ENCODE measurements around the gene LRRC27.

The LRRC27 gene

GRCh38 chr10:132404911-132405462 is 73.0 kb downstream of the LRRC27 start:
- no peak for DNase-seq

- DNase-seq: no peak
These were observed 73.5 kb downstream of the LRRC27 start for GRCh38 chr10:132405463-132405991.

DNA sequence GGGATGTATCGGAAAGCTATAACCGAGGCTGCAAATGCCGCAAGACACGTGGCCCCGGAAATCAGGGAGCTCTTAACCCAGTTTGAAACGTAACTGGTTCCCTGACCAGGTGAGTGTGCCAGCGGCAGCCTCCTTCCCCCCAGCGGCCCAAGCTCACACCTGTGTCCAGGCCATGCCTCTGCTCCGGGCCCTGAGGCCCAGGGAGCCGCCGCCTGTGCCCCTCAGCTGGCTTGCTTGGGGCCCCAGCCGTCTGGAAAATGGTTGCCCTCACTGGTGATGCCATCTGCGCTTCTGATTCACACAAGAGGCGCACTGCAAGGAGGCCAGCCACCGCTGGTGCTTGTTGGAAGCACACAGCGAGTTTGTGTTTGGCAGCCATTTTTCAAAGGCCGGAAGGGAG is 74.2 kb downstream of the LRRC27 start:
- no peak for DNase-seq

- no peak for DNase-seq
These were observed 74.8 kb downstream of the LRRC27 start for GRCh38 chr10:132406750-132407149.

DNA sequence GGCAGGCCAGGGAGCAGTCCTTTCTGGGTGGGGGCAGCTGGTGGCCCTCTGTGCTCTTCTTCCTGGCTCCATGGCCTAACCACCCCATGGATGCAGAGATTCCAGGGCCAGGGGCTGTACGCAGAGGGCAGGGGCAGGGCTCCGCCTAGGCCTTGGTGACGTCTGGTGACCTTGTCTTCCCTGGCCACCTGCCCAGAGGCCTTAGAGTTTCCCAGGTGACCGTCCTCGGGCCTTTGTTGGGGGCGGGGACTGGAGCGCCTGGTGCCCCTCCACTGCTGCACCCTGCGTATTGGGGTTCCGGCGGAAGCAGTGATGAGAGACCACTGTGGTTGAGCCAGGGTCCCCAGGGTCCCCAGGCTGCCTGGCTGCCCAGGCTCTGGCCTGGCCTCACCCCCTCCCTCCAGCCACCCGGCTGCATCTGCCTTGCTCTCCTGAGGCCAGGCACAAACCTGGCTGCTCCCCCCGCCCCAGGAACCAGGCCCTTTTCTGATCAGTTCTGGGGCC is 75.3 kb downstream of the LRRC27 start:
- no peak for DNase-seq

DNA sequence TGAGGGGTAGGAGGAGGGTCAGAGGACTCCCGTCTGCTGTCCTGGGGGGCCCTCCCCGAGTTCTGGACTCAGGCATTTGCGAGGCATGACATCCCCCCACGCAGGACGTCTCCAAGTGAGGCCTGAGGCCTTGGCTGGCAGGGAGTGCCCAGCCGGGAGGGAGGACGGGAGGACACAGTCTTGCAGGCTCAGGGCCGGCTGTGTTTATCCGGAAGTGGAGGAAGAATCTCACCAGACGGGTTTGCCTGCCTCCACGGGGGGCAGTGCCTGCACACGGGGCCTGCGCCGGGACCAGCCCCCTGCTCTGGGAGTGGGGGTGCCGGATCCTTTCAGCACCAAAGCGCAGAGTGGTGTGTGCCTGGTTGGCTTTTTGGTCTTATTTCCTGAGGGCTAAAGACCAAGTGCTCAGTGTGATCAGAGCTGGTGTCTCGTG is 75.9 kb downstream of the LRRC27 start:
- DNase-seq: no peak

GRCh38 chr10:132408367-132408781 is 76.4 kb downstream of the LRRC27 start:
- DNase-seq: no peak

DNA sequence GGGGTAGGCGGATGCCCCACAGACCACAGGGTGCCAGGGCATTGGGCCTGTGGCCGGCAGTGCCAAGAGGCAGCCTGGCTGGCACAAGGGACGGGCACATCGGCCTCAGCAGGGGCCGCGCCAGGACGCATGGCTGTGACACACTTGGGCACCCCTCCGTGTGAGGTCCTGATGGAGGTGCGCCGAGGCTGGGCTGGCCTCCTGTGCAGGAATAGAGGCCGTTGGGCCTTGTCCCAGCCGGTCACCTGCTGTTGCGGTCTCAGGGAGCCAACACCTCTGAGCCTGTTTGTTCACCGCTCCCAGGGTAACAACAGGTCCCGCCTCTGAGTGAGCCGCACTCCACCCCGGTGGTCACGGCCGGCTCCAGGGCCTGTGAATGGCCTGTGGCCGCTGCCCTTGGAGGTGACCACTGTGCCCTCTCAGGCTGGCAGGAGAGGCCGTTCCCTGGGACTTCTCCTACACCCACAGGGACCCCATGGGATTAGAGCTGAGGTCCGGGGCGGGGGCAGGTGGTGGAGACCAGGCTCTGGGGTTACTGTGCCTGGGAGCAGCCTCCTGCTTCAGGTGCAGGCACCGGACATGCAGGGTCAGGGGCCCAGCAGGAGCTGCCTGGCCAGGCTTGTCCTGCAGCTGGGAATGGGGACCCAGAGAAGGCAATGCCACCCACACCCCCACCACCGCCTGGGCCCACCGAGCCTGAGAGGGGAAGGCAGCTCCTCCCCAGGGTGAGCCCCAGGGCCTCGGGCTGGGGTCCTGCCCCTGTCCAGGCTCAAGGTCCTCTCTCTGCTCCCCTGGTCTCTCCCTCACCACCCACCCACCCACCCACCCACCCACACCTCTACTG is 77.1 kb downstream of the LRRC27 start:
- DNase-seq: no peak

DNA sequence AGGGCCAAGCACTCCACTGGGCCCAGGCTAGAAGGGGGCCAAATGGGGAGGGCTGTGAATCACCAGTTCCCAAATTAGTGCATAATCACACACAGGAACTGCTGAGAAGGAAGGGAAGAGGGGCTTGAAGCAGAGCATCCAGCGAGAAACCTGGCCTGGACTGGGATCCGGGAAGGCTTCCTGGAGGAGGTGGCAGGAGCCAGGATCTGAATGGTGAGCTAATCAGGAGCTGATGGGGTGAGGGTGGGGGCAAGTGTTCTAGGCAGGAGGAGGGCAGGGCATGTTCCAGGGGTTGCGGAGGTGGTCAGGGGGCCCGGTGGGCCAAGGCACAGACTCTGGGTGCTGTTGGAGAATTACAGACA is 77.7 kb downstream of the LRRC27 start:
- DNase-seq: no peak

GRCh38 chr10:132410056-132410778 is 78.2 kb downstream of the LRRC27 start:
- no peak for DNase-seq

GRCh38 chr10:132410779-132411532 is 79.0 kb downstream of the LRRC27 start:
- no peak for DNase-seq

GRCh38 chr10:132411561-132412253 is 79.7 kb downstream of the LRRC27 start:
- no peak for DNase-seq

GRCh38 chr10:132412316-132413192 is 80.6 kb downstream of the LRRC27 start:
- no peak for DNase-seq

GRCh38 chr10:132413226-132414205 is 81.5 kb downstream of the LRRC27 start:
- no peak for DNase-seq

DNA sequence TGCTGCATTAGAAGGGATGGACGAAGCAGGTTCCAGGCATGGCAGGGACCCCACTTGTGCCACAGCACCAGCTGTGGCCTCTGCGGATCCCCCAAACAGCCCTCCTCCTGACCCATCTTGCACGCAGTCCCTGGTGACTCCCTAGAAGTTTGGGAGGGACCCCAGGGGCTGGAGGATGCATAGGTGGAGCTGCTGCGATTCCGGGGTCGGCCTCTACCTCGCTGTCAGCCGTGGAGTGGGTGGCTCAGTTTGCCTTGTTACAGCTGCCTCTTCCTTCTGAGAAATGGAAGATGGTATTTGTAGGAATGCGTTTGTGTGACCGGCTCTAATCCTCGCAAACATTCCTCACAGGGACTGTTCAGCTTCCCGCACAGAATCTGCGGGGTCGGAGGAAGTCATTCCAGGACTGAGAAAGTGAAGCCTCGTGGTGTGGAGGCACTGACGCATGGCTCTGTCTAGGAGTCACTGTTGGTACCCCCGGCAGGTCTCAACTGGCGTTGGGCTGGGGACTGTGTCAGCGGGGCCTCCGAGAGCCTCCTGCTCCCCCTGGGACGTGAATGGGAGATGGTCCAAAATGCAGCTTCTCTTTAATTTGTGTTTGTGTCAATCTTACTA is 82.5 kb downstream of the LRRC27 start:
- DNase-seq: no peak

- DNase-seq: no peak
These were observed 83.3 kb downstream of the LRRC27 start for GRCh38 chr10:132415255-132415654.

GRCh38 chr10:132415956-132416355 is 84.0 kb downstream of the LRRC27 start:
- no peak for DNase-seq

- no peak for DNase-seq
These were observed 84.7 kb downstream of the LRRC27 start for GRCh38 chr10:132416566-132417256.
